GM23248 (cell line): Measurements from ENCODE around the gene CXCL9. TPM values are rescaled to one million over a fixed set of nuclear protein-coding genes. Genes with fewer than 3 reads are reported as not detected.

ENCODE experiments used
- DNase-seq: peaks from one replicate; pipeline ENCODE4 v3.0.0-alpha.2; 2015
- H2AFZ ChIP-seq: fragments of 200-600 bp; sonication (generic); 2 replicates; pipeline ENCODE4 v1.6.1; 2016; ENCODE audit warnings: antibody characterized with exemption
- H3F3A ChIP-seq: fragments of 200-600 bp; sonication (generic); 2 replicates; pipeline ENCODE4 v1.6.1; 2016; ENCODE audit warnings: mild to moderate bottlenecking, antibody characterized with exemption, mixed run types; ENCODE audit not compliant: insufficient read depth
- H3K27ac ChIP-seq: fragments of 200-600 bp; sonication (generic); 2 replicates; pipeline ENCODE4 v1.5.1; 2016; ENCODE audit warnings: mild to moderate bottlenecking
- H3K27me3 ChIP-seq: fragments of 200-600 bp; sonication (generic); replicated peaks from 2 replicates; pipeline ENCODE4 v1.6.1; 2016; ENCODE audit warnings: mild to moderate bottlenecking; ENCODE audit not compliant: insufficient read depth
- H3K36me3 ChIP-seq: fragments of 200-600 bp; sonication (generic); 2 replicates; pipeline ENCODE4 v1.6.1; 2016; ENCODE audit warnings: low read depth, mild to moderate bottlenecking
- H3K4me1 ChIP-seq: fragments of 200-600 bp; sonication (generic); 2 replicates; pipeline ENCODE4 v1.6.1; 2016; ENCODE audit warnings: mild to moderate bottlenecking; ENCODE audit not compliant: insufficient read depth
- H3K4me2 ChIP-seq: fragments of 200-600 bp; sonication (generic); one replicate; pipeline ENCODE4 v1.6.1; 2016; ENCODE audit warnings: mild to moderate bottlenecking; ENCODE audit not compliant: unreplicated experiment
- H3K4me3 ChIP-seq: fragments of 200-600 bp; sonication (generic); 2 replicates; pipeline ENCODE4 v1.5.1; 2016; ENCODE audit warnings: mild to moderate bottlenecking
- H3K79me2 ChIP-seq: fragments of 200-600 bp; sonication (generic); 2 replicates; pipeline ENCODE4 v1.6.1; 2016; ENCODE audit warnings: mild to moderate bottlenecking; ENCODE audit not compliant: insufficient read depth
- H3K9ac ChIP-seq: fragments of 200-600 bp; sonication (generic); 2 replicates; pipeline ENCODE4 v1.6.1; 2016; ENCODE audit warnings: mild to moderate bottlenecking
- H3K9me2 ChIP-seq: fragments of 200-600 bp; sonication (generic); 2 replicates; pipeline ENCODE4 v1.6.1; 2016; ENCODE audit warnings: mixed run types, mild to moderate bottlenecking, moderate library complexity; ENCODE audit not compliant: insufficient read depth
- H3K9me3 ChIP-seq: fragments of 200-600 bp; sonication (generic); one replicate; pipeline ENCODE4 v1.6.1; 2017; ENCODE audit warnings: low read depth
- H4K20me1 ChIP-seq: fragments of 200-600 bp; sonication (generic); 2 replicates; pipeline ENCODE4 v1.6.0; 2016; ENCODE audit not compliant: insufficient read depth
- EZH2 ChIP-seq: fragments of 200-600 bp; sonication (generic); IDR thresholded peaks from 2 replicates; pipeline ENCODE4 v1.6.1; 2018; ENCODE audit warnings: antibody characterized with exemption, mild to moderate bottlenecking; ENCODE audit not compliant: insufficient read depth, poor library complexity, severe bottlenecking
- EZH2phosphoT487 ChIP-seq: fragments of 200-600 bp; sonication (generic); IDR thresholded peaks from 2 replicates; pipeline ENCODE4 v1.6.1; 2018; ENCODE audit warnings: antibody characterized with exemption, moderate library complexity, mild to moderate bottlenecking, low read depth; ENCODE audit not compliant: insufficient read depth
- WGBS, 2 experiments: methylation state at CpG; one replicate each; pipeline ENCODE4 v1.1.6; 2015 to 2017; ENCODE audit warnings: low lambda C conversion rate in 2 of 2, low coverage in 1 of 2; ENCODE audit errors: missing lambda C conversion rate in 2 of 2; 5-methylcytosine and 5-hydroxymethylcytosine counted together
- in situ Hi-C: fragments of 300-500 bp; cut with MboI; formaldehyde crosslinking; loops from 2 replicates; pipeline ENCODE4 v1.15.0; 2020
- polyA plus RNA-seq: library from polyadenylated mRNA; unstranded; fragments of >200 nt; fragmentation: Nextera tagmentation; extraction: Ambion mirVana; gene quantifications from 2 replicates; pipeline ENCODE4 v1.2.1, GENCODE V29; 2016
- total RNA-seq: library from RNA; depleted of rRNA; stranded (reverse); fragments of >200 nt; shearing (Covaris generic); gene quantifications from 2 replicates; pipeline ENCODE4 v1.2.3, GENCODE V29; 2014

CXCL9 gene
- total and polyA plus RNA-seq, 2 experiments from 2014 or later = not detected

DNA sequence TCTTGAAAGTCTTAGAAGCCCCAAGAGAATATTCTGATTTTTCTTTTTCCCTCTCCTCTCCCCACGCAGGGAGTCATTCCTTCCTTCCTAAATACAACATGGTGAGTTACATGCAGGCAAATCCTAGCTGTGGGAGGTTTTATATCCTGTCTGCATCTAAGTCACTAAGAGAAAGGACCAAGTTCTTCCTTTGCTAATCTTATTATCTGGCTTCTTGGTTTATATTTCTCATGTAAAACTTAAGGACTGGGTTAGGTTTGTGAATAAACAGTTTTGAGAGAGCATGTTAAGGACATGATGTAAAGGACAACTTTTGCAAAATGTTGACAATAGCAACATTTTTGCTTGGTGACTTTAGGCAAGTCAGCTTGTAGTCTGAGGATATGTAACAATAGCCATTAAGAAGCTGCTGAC lies 5.1 kb upstream of the CXCL9 start:
- H2AFZ ChIP-seq = peak overlapping the region; percentile 98
- H3K9ac ChIP-seq = peak overlapping the region; percentile 77
- peak overlapping the region; percentile 62 for H3K4me3 ChIP-seq
- in situ Hi-C loops = no loop called here
- H3K27ac ChIP-seq = peak overlapping the region; percentile 94
- no peaks in the 10 kb centered on the region for H3K27me3 ChIP-seq
- WGBS, 2 experiments = 0 to 13% methylated on average over 1 of the region's 1 CpG
- TF ChIP-seq EZH2phosphoT487 (no peak), EZH2 (no peak)
- no peaks in the 10 kb centered on the region for H3K79me2 ChIP-seq
- H4K20me1 ChIP-seq = no peaks in the 10 kb centered on the region
- peaks cover 29% of the 10 kb centered on the region for H3F3A ChIP-seq
- no peaks in the 10 kb centered on the region for H3K36me3 ChIP-seq
- DNase-seq = peak; percentile 63
- H3K9me2 ChIP-seq = no peaks in the 10 kb centered on the region
- no peaks in the 10 kb centered on the region for H3K9me3 ChIP-seq
- H3K4me2 ChIP-seq = peak overlapping the region; percentile 79
- H3K4me1 ChIP-seq = peaks cover 21% of the 10 kb centered on the region

DNA sequence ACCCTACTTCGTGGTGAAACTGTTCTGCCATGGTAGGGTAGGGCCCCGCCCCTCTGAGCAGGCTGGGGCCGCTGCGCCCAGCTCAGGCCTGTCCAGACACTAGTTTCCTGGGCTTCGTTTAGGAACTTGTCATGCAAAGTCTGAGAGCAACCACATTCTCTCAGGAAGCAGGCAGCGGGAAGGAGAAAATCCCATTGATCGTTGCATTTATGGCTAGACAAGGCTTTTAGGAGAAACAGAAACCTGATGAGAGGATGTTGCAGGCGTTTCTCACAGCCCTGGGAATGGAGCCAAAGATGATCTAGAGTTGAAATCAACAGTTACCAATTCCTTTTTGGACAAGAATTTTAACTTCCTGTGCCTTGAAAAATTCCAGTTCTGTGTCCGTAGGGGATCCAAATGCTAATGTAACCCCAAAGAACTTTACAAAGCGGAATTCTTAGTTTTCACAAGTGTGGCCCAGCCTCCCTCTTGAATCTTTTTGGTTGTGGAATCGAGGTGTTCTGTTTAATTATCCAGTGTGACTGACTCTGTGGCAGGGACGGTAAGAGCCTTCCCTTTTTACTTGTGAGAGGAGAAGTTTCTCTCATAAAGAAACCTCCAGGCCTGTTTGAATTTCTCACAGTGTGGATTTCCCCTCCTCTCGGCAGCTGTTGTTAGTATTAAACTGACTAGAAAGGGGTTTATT lies 4.5 kb upstream of the CXCL9 start:
- in situ Hi-C loops = no loop called here
- Histone ChIP-seq H3K4me1 (peaks cover 21% of the 10 kb centered on the region), H4K20me1 (no peaks in the 10 kb centered on the region), H3K9me3 (no peaks in the 10 kb centered on the region), H3K36me3 (no peaks in the 10 kb centered on the region), H2AFZ (peak overlapping the region; percentile 98), H3K4me3 (peak overlapping the region; percentile 62), H3K27ac (peak overlapping the region; percentile 94), H3K9ac (peak overlapping the region; percentile 77), H3K79me2 (no peaks in the 10 kb centered on the region), H3K9me2 (no peaks in the 10 kb centered on the region), H3K4me2 (peak overlapping the region; percentile 79), H3K27me3 (no peaks in the 10 kb centered on the region), H3F3A (peaks cover 29% of the 10 kb centered on the region)
- TF ChIP-seq EZH2phosphoT487 (no peak), EZH2 (no peak)
- peak; percentile 92 for DNase-seq
- 8 to 14% methylated on average over 13 of the region's 13 CpGs for WGBS, 2 experiments

DNA sequence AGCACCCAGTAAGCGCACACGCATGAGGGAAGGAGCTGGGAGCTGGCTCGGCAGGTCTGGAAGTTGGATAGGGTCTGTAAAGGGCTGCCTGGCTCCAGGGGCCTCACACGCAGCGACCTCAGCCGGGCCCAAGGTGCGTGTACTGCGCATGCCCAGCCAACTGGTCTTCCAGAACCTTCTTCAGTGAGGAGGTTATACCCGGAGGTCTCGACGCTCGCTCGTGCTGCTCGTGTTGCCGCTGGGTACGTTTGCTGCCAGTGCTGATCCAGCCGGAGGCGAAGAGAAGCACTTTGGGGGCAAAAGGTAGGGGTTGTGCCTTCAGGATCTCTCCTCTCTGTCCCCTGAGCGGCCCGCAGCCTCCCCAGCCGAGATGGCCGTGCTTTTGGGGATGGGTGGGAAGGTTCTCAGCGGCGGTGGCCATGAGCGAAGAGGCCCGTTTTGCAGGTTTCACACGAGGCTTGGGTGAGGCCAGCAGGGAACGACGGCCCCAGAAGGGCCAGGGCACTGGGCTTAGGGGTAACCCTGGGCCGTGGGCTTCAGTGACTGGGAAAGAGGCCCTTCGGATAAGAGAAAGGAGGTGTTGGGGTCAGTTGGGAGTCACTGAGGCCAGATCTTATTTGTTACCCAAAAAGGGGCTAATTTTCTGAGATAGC lies 3.8 kb upstream of the CXCL9 start:
- Histone ChIP-seq H3K79me2 (no peaks in the 10 kb centered on the region), H3K27me3 (no peaks in the 10 kb centered on the region), H3K4me1 (peaks cover 21% of the 10 kb centered on the region), H3K4me3 (peak overlapping the region; percentile 62), H3K36me3 (no peaks in the 10 kb centered on the region), H3K4me2 (peak overlapping the region; percentile 79), H3F3A (peaks cover 29% of the 10 kb centered on the region), H2AFZ (peak overlapping the region; percentile 98), H3K9ac (peak overlapping the region; percentile 77), H3K9me2 (no peaks in the 10 kb centered on the region), H3K27ac (peak overlapping the region; percentile 94), H4K20me1 (no peaks in the 10 kb centered on the region), H3K9me3 (no peaks in the 10 kb centered on the region)
- no peak for DNase-seq
- TF ChIP-seq EZH2 (no peak), EZH2phosphoT487 (no peak)
- 96 to 97% methylated on average over 31 of the region's 31 CpGs for WGBS, 2 experiments
- in situ Hi-C loops = no loop called here

DNA sequence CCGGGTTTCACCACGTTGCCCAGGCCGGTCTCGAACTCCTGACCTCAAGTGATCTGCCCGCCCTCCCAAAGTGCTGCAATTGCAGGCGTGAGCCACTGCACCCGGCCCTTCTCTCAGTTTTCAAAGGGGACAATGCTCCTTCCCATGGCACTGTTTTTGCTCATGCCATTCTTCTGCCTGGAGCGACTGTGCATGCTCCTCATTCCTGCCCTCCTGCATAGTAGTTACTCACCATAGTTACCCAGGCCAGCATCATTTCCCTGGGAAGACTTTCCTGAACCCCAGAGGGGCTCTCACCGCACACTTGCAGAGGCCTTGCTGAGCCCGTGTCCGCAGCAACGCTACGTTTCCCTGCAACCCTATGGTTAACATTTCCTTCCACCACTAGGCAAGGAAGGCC lies 3.3 kb upstream of the CXCL9 start:
- Histone ChIP-seq H3K4me1 (peaks cover 21% of the 10 kb centered on the region), H4K20me1 (no peaks in the 10 kb centered on the region), H3K4me2 (no peak overlapping the region), H3K9ac (no peak overlapping the region), H3K27ac (no peak overlapping the region), H3K4me3 (no peak overlapping the region), H2AFZ (no peak overlapping the region), H3K79me2 (no peaks in the 10 kb centered on the region), H3K9me2 (no peaks in the 10 kb centered on the region), H3K9me3 (no peaks in the 10 kb centered on the region), H3K27me3 (no peaks in the 10 kb centered on the region), H3F3A (peaks cover 29% of the 10 kb centered on the region), H3K36me3 (no peaks in the 10 kb centered on the region)
- in situ Hi-C loops = no loop called here
- no peak for TF ChIP-seq EZH2phosphoT487
- TF ChIP-seq EZH2 = no peak
- DNase-seq = no peak
- 92 to 93% methylated on average over 13 of the region's 13 CpGs for WGBS, 2 experiments
